ENCODE measurements around the gene FAM13B.
A peak's percentile ranks its signal among the peaks of the same experiment; 100 is the strongest.
"Not testable (repeated sequence)": the region's sequence is repeated elsewhere in the genome, so short reads cannot be mapped to it uniquely, and the experiment has no call there.

The FAM13B gene

GRCh38 chr5:137970384-137970783, 62.5 kb downstream of the FAM13B start:
- H3K4me3 Mint-ChIP-seq, ATAC-seq, H3K27me3 Mint-ChIP-seq, H3K9me3 Mint-ChIP-seq, H3K27ac Mint-ChIP-seq, H3K4me1 Mint-ChIP-seq, DNase-seq: not testable (repeated sequence)
- H3K36me3 Mint-ChIP-seq (ENCODE audit: low read depth) = peaks cover 40% of the 10 kb centered on the region

- Mint-ChIP-seq H3K27ac (no peak overlapping the region), H3K36me3 (ENCODE audit: low read depth) (peaks cover 31% of the 10 kb centered on the region), H3K4me1 (no peaks in the 10 kb centered on the region), H3K4me3 (no peak overlapping the region), H3K9me3 (no peaks in the 10 kb centered on the region), H3K27me3 (no peaks in the 10 kb centered on the region)
- ATAC-seq (no peak), DNase-seq (no peak)
These were observed 72.1 kb downstream of the FAM13B start for GRCh38 chr5:137960819-137961218.

GRCh38 chr5:137960141-137960540, 72.7 kb downstream of the FAM13B start:
- no peak overlapping the region for H3K27ac Mint-ChIP-seq
- H3K4me1 Mint-ChIP-seq = no peaks in the 10 kb centered on the region
- DNase-seq (no peak), ATAC-seq (no peak)
- no peaks in the 10 kb centered on the region for H3K9me3 Mint-ChIP-seq
- no peak overlapping the region for H3K4me3 Mint-ChIP-seq
- H3K27me3 Mint-ChIP-seq = no peaks in the 10 kb centered on the region
- peaks cover 29% of the 10 kb centered on the region for H3K36me3 Mint-ChIP-seq (ENCODE audit: low read depth)

GRCh38 chr5:137959488-137959887, 73.4 kb downstream of the FAM13B start:
- H3K4me1 Mint-ChIP-seq = no peaks in the 10 kb centered on the region
- DNase-seq = no peak
- no peak for ATAC-seq
- H3K27ac Mint-ChIP-seq = no peak overlapping the region
- peaks cover 29% of the 10 kb centered on the region for H3K36me3 Mint-ChIP-seq (ENCODE audit: low read depth)
- no peaks in the 10 kb centered on the region for H3K27me3 Mint-ChIP-seq
- no peaks in the 10 kb centered on the region for H3K9me3 Mint-ChIP-seq
- no peak overlapping the region for H3K4me3 Mint-ChIP-seq

- ATAC-seq (no peak), DNase-seq (no peak)
- H3K9me3 Mint-ChIP-seq = no peaks in the 10 kb centered on the region
- no peak overlapping the region for H3K4me3 Mint-ChIP-seq
- no peaks in the 10 kb centered on the region for H3K4me1 Mint-ChIP-seq
- peaks cover 32% of the 10 kb centered on the region for H3K36me3 Mint-ChIP-seq (ENCODE audit: low read depth)
- no peak overlapping the region for H3K27ac Mint-ChIP-seq
- H3K27me3 Mint-ChIP-seq = no peaks in the 10 kb centered on the region
These were observed 74.9 kb downstream of the FAM13B start for GRCh38 chr5:137957948-137958347.

- Mint-ChIP-seq H3K4me3 (no peak overlapping the region), H3K36me3 (ENCODE audit: low read depth) (peaks cover 31% of the 10 kb centered on the region), H3K27me3 (no peaks in the 10 kb centered on the region), H3K4me1 (no peaks in the 10 kb centered on the region), H3K27ac (peak overlapping the region; percentile 42), H3K9me3 (no peaks in the 10 kb centered on the region)
- no peak for DNase-seq
- ATAC-seq = no peak
These were observed 78.6 kb downstream of the FAM13B start for GRCh38 chr5:137954131-137954879.

- no peak overlapping the region for H3K27ac Mint-ChIP-seq
- no peak overlapping the region for H3K4me3 Mint-ChIP-seq
- ATAC-seq = no peak
- H3K36me3 Mint-ChIP-seq (ENCODE audit: low read depth) = peaks cover 69% of the 10 kb centered on the region
- DNase-seq = no peak
- no peaks in the 10 kb centered on the region for H3K27me3 Mint-ChIP-seq
- no peaks in the 10 kb centered on the region for H3K9me3 Mint-ChIP-seq
- no peaks in the 10 kb centered on the region for H3K4me1 Mint-ChIP-seq
These were observed 87.1 kb downstream of the FAM13B start for GRCh38 chr5:137945825-137946224.

GRCh38 chr5:137944280-137944679, 88.6 kb downstream of the FAM13B start:
- not testable (repeated sequence) for DNase-seq, H3K27me3 Mint-ChIP-seq, H3K9me3 Mint-ChIP-seq, H3K27ac Mint-ChIP-seq, H3K4me3 Mint-ChIP-seq, H3K4me1 Mint-ChIP-seq, ATAC-seq
- peaks cover 76% of the 10 kb centered on the region for H3K36me3 Mint-ChIP-seq (ENCODE audit: low read depth)

- peak; percentile 27 for ATAC-seq
- DNase-seq = no peak
- peaks cover 51% of the 10 kb centered on the region for H3K36me3 Mint-ChIP-seq (ENCODE audit: low read depth)
- peak overlapping the region; percentile 85 for H3K27ac Mint-ChIP-seq
- H3K27me3 Mint-ChIP-seq = no peaks in the 10 kb centered on the region
- no peak overlapping the region for H3K4me3 Mint-ChIP-seq
- no peaks in the 10 kb centered on the region for H3K9me3 Mint-ChIP-seq
- peaks cover 28% of the 10 kb centered on the region for H3K4me1 Mint-ChIP-seq
These were observed 93.5 kb downstream of the FAM13B start for GRCh38 chr5:137939331-137939730.

- peak; percentile 79 for ATAC-seq
- H3K27ac Mint-ChIP-seq = peak overlapping the region; percentile 85
- H3K27me3 Mint-ChIP-seq = no peaks in the 10 kb centered on the region
- no peak for DNase-seq
- H3K4me1 Mint-ChIP-seq = peaks cover 28% of the 10 kb centered on the region
- H3K36me3 Mint-ChIP-seq (ENCODE audit: low read depth) = peaks cover 46% of the 10 kb centered on the region
- H3K9me3 Mint-ChIP-seq = no peaks in the 10 kb centered on the region
- H3K4me3 Mint-ChIP-seq = no peak overlapping the region
These were observed 94.1 kb downstream of the FAM13B start for GRCh38 chr5:137938751-137939143.

- Mint-ChIP-seq H3K27me3 (no peaks in the 10 kb centered on the region), H3K9me3 (no peaks in the 10 kb centered on the region), H3K27ac (peak overlapping the region; percentile 85), H3K36me3 (ENCODE audit: low read depth) (peaks cover 46% of the 10 kb centered on the region), H3K4me3 (no peak overlapping the region), H3K4me1 (peaks cover 28% of the 10 kb centered on the region)
- ATAC-seq (peak; percentile 30), DNase-seq (peak; percentile 6)
These were observed 94.7 kb downstream of the FAM13B start for GRCh38 chr5:137937994-137938750.

GRCh38 chr5:137935694-137936093, 97.2 kb downstream of the FAM13B start:
- Mint-ChIP-seq H3K36me3 (ENCODE audit: low read depth) (peaks cover 30% of the 10 kb centered on the region), H3K9me3 (no peaks in the 10 kb centered on the region), H3K4me3 (no peak overlapping the region), H3K27me3 (no peaks in the 10 kb centered on the region), H3K27ac (peak overlapping the region; percentile 16), H3K4me1 (peaks cover 28% of the 10 kb centered on the region)
- ATAC-seq (no peak), DNase-seq (no peak)

- DNase-seq = no peak
- ATAC-seq = peak; percentile 13
- Mint-ChIP-seq H3K4me3 (no peak overlapping the region), H3K9me3 (no peaks in the 10 kb centered on the region), H3K4me1 (peaks cover 28% of the 10 kb centered on the region), H3K36me3 (ENCODE audit: low read depth) (peaks cover 26% of the 10 kb centered on the region), H3K27me3 (no peaks in the 10 kb centered on the region), H3K27ac (peak overlapping the region; percentile 16)
These were observed 97.7 kb downstream of the FAM13B start for GRCh38 chr5:137935190-137935589.

GRCh38 chr5:137933491-137933911, 99.4 kb downstream of the FAM13B start:
- no peak overlapping the region for H3K4me3 Mint-ChIP-seq
- ATAC-seq (no peak), DNase-seq (no peak)
- peaks cover 17% of the 10 kb centered on the region for H3K4me1 Mint-ChIP-seq
- no peaks in the 10 kb centered on the region for H3K9me3 Mint-ChIP-seq
- no peak overlapping the region for H3K27ac Mint-ChIP-seq
- no peaks in the 10 kb centered on the region for H3K27me3 Mint-ChIP-seq
- H3K36me3 Mint-ChIP-seq (ENCODE audit: low read depth) = peaks cover 13% of the 10 kb centered on the region

- no peak for ATAC-seq
- no peak for DNase-seq
- no peaks in the 10 kb centered on the region for H3K27me3 Mint-ChIP-seq
- peaks cover 13% of the 10 kb centered on the region for H3K4me1 Mint-ChIP-seq
- no peak overlapping the region for H3K4me3 Mint-ChIP-seq
- H3K27ac Mint-ChIP-seq = no peak overlapping the region
- peaks cover 13% of the 10 kb centered on the region for H3K36me3 Mint-ChIP-seq (ENCODE audit: low read depth)
- no peaks in the 10 kb centered on the region for H3K9me3 Mint-ChIP-seq
These were observed 100.1 kb downstream of the FAM13B start for GRCh38 chr5:137932800-137933199.

All from activated naive CD8-positive, alpha-beta T cell treated with anti-CD3 and anti-CD28 coated beads, Interleukin-2, amount 50 U/mL, for 24 hours (primary cell).